Left lung (tissue), 8 donors: ENCODE measurements around the gene HADHA. TPM values are rescaled to one million over a fixed set of nuclear protein-coding genes. Genes with fewer than 3 reads are reported as not detected.

ENCODE experiments used
- polyA plus RNA-seq, 6 donors: library from polyadenylated mRNA; unstranded; fragments of 120-200 nt; gene quantifications; one replicate each; pipeline ENCODE4 v1.2.1, GENCODE V29; 2013; ENCODE audit not compliant: insufficient read length in 6 of 6
- total RNA-seq, 2 donors: library from RNA; stranded (reverse); fragmentation: NEBNext Ultra II Directional; extraction: Animal tissue kit (Norgen Biotek cat#: 25700); gene quantifications; one replicate each; pipeline ENCODE4 v1.2.1, GENCODE V29; 2021
- donor health status: DM: no; HTN: yes; CAD: no.
- donor health status: DM: no; HTN: no; CAD: no.

HADHA gene
- total and polyA plus RNA-seq, 8 donors = 126 to 241 (median 198) TPM

Other genes with a start within 250 kb of the HADHA start
- 100 to 1,000 TPM; 114 to 175 TPM for gene RAB10, start 210.5 kb downstream of the HADHA start, total RNA-seq
- gene RAB10, start 210.5 kb downstream of the HADHA start, polyA plus RNA-seq = 100 to 1,000 TPM; 101 to 133 (median 127) TPM
- 1 to 10 TPM; 2.4 to 4.5 TPM for gene GAREM2, start 71.5 kb downstream of the HADHA start, total RNA-seq
- gene GAREM2, start 71.5 kb downstream of the HADHA start, polyA plus RNA-seq = 10 to 100 TPM in 2 of 6 donors, 1 to 10 TPM in 4; 7.2 to 12.2 (median 8.6) TPM
- gene HADHB, start 307 bp upstream of the HADHA start, total RNA-seq = 100 to 1,000 TPM; 130 to 132 TPM
- 100 to 1,000 TPM; 120 to 150 (median 137) TPM for gene HADHB, start 307 bp upstream of the HADHA start, polyA plus RNA-seq
- gene SELENOI, start 101.5 kb upstream of the HADHA start, total RNA-seq = 10 to 100 TPM; 18.4 to 34.4 TPM
- 10 to 100 TPM; 15.9 to 20.2 (median 17.1) TPM for gene SELENOI, start 101.5 kb upstream of the HADHA start, polyA plus RNA-seq
- gene ADGRF3, start 102.2 kb upstream of the HADHA start, total RNA-seq = under 1 TPM; 0.08 to 0.12 TPM
- gene ADGRF3, start 102.2 kb upstream of the HADHA start, polyA plus RNA-seq = 1 to 10 TPM; 1.4 to 2.3 (median 1.8) TPM
- 1 to 10 TPM in 1 of 2 donors, not detected in 1; 1.8 TPM for gene DRC1, start 157.3 kb upstream of the HADHA start, total RNA-seq
- gene DRC1, start 157.3 kb upstream of the HADHA start, polyA plus RNA-seq = 1 to 10 TPM in 5 of 6 donors, under 1 TPM in 1; 0.92 to 7.9 (median 5.6) TPM
- under 1 TPM in 1 of 2 donors, not detected in 1; 0.10 TPM for gene OTOF, start 233.5 kb upstream of the HADHA start, total RNA-seq
- gene OTOF, start 233.5 kb upstream of the HADHA start, polyA plus RNA-seq = under 1 TPM; 0.03 to 0.20 (median 0.10) TPM